Stimulated activated CD8-positive, alpha-beta memory T cell treated with anti-CD3 and anti-CD28 coated beads, Interleukin-4, amount 100 ng/mL, for 48 hours (primary cell): ENCODE data around the gene RALBP1.
"Not testable (repeated sequence)": the region's sequence is repeated elsewhere in the genome, so short reads cannot be mapped to it uniquely, and the experiment has no call there.

Experiments
- DNase-seq: peaks from one replicate; pipeline ENCODE4 v3.0.0-alpha.2; 2020

RALBP1 gene

DNA sequence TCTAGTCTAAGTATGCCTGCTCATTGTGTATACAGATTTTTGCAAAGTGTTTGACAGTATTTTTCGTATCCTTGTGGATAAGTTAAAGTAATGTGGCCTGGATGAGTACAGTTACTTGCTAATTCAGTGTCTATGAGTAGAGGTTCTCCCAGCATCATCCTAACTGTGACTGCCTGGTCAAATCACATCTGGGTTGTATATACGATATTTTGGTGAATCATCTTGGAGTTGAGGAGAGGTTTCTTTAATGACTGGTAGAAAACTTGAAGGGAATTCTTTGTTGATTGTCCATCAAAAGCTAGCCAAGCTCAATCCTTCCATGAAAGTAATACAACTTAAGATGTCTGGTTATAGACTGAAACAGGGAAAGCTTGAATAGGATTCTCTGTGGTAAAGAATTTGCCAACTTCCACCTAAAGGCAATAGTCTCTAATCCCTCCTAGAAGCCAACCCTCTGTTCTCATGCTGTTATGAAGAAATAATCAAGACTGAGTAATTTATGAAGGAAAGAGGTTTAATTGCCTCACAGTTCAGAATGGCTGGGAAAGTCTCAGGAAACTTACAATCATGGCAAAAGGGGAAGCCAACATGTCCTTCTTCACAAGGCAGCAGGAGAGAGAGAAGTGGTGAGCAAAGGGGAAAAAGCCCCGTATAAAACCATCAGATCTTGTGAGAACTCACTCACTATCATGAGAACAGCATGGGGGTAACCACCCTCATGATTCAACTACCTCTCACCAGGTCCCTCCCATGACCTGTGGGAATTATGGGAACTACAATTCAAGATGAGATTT is 19.4 kb upstream of the RALBP1 start:
- no peak for DNase-seq

DNA sequence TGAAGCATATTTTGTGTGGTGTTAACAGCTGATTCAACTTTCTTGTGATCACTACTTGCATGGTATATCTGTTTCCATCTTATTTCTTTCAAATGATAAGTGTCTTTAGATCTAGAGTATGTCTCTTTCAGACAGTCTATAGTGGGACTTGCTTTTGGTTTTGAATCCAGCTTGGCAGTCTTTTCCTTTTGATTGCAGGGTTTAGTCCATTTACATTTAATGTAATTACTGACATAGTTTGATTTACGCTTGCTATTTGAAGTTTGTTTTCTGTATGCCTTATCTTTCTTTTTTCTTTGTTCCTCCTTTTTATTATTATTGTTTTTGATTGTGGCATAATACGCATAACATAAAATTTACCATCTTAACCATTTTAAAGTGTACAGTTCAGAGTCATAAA is 9.2 kb upstream of the RALBP1 start:
- DNase-seq, result no peak

DNA sequence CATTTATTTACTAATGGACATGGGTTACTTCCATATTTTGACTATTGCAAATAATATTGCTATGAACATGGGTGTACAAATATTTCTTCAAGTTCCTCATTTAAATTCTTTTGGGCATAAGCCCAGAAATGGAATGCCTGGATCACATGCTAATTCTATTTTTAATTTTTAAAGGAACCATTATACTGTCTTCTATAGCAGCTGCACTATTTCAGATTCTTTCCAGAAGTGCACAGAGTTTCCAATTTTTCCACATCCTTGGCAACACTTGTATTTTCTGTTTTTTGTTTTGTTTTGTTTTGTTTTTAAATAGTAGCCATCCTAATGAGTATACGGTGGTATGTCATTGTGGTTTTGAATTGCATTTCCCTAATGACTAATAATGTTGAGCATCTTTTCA is 8.5 kb upstream of the RALBP1 start:
- DNase-seq, result no peak

DNA sequence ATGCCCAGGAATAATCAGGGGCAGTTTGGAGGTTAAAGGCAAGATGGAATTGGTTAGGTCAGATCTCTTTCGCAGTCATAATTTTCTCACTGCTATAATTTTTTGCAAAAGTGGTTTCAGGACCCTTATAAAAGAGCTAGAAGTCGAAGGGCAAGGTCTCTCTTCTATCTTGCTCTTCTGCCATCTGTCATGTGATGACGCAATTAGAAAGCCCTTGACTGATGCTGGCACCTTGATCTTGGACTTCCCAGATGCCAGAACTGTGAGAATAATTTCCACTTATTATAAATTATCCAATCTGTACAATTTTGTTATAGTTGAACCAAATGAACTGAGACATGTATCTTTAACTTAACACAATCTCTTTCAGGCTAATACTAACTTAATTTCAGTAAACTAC is 6.3 kb upstream of the RALBP1 start:
- DNase-seq, result no peak

DNA sequence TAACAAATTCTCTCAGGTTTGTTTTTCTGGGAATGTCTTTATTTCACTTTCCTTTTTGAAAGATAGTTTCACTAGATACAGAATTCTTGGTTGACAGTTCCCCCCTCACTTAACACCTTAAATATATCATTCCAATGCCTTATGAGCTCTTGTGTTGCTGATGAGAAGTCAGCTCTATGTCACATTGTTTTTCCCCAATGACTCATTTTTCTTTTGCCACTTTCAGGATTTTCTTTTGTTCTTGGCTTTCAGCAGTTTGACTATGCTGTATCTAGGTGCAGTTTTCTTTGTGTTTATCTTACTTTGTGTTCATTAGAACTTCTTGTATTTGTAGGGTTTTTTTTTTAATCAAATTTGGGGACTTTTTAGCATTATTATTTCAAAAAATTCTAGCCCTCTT is 5.6 kb upstream of the RALBP1 start:
- DNase-seq, result no peak

DNA sequence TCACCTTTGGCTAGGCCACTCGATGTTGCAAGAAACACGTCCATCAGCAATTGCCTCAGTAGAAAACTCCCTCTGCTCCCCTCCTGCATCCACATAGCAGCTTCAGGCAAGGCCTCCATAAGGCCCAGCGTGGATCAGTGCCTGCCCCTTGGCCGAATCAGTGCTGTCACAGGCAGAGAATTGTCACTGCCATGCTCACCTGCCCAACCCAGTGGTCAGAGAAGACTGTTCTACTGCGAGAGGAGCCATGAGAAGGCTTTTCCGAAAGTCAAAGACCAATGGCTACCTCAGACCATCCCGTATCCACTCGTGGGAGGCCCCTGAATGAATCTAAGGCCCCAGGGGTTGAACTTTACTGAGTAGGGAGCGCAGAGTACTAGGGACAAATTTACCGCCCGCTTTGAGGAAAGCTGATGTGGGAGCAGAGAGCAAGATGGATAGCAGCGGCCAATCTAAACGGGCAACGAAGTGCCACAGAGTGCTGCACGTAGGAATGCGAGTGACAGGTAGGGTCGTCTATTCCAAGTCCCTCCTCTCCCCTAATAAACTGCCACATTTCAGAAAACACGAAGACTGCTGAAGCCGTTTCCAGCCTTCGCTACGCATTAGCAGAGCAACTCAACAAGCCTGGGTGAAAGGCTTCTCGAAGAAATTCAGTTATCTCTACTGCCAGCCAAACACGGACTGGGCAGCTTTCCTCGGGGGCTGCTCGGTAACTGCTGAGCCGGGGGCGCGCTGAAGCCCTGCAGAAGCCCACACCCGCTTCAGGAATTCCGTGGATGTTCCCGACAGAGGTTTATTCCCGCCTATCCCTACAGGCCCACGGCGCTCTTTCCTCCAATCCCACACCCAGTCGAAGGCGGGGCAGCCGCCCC is 968 bp upstream of the RALBP1 start:
- no peak for DNase-seq

DNA sequence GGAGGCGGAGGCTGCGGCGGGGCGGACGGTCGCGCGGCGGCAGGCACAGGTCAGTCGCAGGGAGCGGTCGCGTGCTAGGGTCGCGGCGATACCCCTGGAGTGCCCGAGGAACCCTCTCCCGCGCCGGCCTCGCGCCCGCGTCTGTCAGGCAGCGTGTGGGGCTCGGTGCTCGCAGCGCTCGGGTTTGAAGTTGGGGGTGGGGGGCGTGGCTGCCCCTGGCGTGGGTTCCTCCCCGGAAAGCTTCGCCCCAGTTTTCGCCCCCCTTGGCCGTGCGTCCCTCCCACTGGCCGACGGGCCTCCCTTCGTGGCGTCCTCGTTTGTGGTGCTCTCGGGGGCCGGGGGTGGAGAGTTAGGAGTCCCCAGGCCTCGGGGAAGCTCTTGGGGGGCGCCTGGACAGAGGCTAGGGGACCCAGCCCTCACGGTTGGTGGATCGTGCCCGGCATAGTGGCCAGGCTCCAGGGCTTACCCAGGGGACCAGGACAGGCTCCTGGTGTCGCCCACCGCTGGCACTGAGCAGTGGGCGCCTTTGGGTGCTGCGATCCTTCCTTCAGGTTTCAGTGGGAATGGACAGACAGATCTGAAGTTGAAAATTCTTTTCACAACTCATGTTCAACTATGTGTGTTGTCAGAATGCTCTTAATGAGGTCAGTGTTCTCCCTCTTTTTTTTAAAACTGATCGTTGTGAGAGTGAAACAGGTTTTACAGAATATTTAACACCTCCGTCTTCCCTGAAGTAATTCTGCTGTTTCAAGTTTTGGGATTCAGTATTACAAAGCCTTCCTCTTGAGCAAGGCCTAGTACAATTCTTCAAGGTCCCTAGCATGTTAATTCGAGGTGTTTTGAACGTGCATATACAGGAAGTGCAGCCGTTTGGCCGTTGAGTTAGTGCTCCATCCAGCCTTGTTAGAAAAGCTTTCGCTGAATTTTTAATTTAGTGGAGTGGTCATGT is 604 bp downstream of the RALBP1 start:
- DNase-seq, result peak; percentile 75

DNA sequence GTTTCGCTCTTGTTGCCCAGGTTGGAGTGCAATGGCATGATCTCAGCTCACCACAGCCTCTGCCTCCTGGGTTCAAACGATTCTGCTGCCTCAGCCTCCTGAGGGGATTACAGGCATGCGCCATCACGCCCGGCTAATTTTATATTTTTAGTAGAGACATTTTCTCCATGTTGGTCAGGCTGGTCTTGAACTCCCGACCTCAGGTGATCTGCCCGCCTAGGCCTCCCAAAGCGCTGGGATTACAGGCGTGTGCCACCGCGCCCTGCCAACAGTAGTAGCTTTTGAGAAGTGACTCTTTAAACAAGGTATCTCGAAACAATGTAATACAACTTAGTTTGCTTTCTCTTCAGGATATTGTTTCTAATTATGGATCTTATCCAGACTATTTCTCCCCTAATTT is 1.6 kb downstream of the RALBP1 start:
- not testable (repeated sequence) for DNase-seq

DNA sequence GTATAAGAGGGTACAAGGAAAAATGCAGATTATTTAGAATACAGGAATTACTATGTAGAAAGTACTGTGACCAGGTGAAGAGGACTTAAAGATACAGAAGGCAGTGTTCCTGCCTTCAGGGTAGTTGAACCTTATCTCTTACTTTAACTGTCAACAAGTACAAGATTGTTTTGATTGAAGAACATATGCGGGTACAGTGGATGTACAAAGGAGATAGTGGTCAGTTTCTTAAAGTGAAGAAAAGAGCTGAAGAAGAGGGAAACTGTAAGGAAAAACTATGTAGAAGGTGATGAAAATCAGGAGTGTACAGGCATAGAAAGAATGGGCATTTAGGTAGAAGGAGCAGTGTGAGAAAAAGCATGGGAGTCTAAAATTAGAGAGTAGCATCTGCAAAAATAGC is 2.2 kb downstream of the RALBP1 start:
- no peak for DNase-seq

DNA sequence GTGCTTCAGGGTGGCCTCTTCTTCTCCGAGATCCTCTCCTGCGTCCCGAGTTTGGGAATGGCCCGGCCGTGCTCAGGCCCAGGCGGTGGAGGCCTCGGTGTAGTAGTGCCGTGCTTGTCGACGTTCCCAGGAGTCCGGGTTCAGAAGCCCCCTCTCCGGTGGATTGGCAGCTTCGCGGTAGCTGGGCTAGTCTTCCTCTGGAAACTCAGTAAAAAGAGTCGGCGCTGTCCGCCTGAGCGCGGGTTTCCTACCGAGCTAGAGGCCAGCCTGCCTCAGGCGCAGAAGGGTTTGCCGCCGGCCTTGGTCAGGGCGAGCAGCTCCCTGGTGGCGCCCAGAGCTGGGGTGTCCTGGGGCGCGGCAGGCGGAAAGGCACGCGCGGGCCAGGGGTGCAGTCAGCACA is 3.2 kb downstream of the RALBP1 start:
- no peak for DNase-seq

DNA sequence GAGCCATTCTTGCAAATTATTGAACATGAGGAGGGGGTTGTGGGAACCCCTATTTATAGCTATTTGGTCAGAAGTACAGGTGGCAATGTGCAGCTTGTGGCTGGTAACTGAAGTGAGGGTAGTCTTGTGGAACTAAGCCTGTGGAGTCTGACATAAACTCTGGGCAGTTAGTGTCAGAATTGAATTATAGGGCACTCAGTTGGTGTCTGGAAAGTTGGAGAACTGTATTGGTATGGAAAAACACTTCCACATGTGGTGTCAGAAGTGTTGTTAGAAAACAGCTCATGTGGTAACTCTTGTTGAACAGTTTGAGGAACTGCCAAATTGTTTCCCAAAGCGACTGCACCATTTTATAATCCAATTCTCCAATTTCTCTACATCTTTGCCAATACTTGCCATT is 7.5 kb downstream of the RALBP1 start:
- DNase-seq, result no peak

DNA sequence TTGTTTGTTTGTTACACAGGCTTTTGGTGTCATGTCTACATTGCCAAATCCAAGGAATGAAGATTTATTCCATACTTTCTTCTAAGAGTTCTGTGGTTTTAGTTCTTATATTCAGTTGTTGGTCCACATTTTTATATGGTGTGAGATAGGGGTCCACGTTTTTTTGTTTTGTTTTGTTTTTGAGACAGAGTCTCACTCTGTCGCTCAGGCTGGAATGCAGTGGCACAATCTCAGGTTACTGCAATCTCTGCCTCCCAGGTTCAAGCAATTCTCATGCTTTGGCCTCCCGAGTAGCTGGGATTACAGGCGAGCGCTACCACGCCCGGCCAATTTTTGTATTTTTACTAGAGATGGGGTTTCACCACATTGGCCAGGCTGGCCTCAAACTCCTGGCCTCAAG is 8.2 kb downstream of the RALBP1 start:
- DNase-seq, result no peak

DNA sequence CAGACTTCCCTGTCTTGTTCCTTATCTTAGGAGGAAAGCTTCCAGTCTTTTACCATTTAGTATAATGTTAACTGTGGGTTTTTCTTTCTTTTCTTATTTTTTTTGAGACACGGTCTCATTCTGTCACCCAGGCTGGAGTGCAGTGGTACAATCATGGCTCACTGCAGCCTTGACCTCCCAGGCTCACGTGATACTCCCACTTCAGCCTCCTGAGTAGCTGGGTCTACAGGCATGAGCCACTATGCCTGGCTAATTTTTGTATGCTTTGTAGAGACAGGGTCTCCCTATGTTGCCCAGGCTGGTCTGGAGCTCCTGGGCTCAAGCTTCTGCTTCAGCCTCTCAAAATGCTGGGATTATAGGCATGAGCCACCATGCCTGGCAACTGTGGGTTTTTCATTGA is 9.5 kb downstream of the RALBP1 start:
- DNase-seq, result not testable (repeated sequence)

DNA sequence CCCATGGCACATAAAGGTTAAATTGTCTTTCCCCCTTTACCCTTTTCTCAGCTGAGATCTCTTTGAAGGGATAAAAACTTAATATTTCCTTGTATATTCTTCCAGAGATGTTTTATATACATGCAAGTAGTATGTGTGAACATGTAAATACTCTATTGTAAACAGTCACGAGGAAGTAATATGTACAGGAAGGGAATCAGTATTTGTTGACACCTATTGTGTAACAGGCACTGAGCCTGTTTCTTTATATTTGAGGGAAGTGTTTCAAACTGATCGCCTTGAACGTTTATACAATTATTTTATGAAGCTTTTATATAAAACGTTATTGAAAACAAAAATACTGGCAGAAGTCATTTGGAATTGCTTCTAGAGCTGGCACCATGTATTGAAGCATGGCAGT is 13.2 kb downstream of the RALBP1 start:
- no peak for DNase-seq

DNA sequence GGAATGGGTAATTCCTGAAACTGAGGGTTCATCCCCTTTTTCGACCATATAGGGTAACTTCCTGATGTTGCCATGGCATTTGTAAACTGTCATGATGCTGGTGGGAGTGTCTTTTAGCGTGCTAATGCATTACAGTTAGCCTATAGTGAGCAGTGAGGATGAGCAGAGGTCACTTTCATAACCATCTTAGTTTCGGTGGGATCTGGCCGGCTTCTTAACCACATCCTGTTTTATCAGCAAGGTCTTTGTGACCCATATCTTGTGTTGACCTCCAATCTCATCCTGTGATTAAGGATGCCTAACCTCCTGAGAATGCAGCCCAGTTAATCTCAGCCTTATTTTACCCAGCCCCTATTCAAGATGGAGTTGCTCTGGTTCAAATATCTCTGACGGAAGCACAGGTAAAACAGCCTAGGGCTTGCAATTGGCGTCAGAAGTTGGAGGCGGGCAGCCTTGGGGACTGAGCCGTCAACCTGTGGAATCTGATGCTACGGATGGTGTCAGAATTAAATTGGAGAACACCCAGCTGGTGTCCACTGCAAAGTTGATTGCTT is 19.5 kb downstream of the RALBP1 start:
- no peak for DNase-seq

DNA sequence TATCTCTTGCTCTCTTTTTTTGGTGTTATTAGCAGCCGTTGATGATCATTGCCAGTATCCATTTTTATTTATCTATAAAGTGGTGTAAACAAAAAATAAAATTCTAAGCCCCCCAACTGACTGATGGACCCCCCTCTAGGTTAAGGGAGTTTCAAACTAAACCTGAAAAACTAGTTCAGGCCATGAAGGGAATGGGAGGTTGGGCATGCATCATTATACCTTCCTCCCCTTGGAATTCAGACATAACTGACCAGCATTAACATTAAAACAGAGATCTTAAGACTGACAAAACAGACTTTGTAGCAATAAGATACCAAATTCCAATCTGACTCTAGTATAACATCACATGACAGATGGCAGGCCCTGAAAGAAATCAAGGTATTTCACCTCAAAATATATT is 20.2 kb downstream of the RALBP1 start:
- no peak for DNase-seq

DNA sequence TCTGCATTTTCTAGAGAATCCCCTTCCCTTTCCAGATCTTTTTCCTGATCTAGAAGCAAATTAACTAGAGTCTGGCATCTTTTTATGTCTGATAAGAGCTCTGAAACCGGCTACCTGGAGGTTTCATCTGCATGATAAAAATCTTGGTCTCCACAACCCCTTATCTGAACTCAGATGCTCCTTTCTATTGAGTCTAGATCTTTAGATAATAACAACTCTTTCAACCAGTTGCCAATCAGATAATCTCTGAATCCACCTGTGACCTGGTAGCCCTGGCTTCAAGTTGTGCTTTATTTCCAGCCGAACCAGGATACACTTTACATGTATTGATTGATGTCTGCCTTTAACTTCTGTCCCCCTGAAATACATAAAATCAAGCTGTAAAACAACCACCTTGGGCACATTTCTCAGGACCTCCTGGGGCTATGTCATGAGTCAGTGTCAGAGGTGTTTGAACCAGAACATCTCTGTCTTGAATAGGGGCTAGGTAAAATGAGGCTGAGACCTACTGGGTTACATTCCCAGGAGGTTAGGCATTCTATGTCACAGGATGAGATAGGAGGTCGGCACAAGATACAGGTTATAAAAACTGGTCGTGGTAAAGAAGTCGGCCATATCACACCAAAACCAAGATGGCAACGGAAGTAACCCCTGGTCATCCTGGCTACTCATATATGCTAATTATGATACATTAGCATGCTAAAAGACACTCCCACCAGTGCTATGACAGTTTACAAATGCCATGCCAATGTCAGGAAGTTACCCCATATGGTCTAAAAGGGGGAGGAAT is 20.8 kb downstream of the RALBP1 start:
- no peak for DNase-seq

DNA sequence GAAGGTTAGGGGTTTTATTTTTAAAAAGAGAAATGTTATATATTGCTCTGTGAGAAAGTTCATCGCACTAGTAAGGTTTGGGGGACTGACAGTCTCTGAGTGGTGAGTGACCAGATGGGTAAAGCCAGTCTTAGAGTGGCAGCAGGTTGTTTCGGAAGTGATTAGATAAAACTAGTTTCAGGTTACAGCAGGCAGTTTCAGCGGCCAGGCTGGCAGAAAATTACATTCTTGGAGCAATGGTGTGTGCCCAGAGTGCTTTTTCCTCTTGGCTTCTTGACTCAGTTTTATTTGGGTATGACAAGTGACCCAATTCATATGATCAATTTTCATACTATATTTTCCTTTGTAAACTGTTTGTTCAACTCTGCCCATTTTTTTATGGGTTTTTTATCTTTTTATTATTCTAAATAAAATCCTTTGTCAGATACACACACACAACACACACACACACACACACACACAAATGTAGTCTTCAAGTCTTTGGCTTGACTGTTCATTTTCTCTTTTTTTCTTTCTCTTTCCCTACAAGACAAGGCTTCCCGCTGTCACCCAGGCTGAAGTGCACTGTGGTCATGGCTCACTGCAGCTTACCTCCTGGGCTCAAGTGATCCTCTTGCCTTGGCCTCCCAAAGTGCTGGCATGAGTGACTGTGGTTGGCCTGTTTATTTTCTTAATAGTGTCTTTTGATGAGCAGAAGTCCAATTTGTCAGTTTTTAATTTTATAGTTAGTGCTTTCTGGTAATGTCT is 30.9 kb downstream of the RALBP1 start:
- DNase-seq, result no peak

DNA sequence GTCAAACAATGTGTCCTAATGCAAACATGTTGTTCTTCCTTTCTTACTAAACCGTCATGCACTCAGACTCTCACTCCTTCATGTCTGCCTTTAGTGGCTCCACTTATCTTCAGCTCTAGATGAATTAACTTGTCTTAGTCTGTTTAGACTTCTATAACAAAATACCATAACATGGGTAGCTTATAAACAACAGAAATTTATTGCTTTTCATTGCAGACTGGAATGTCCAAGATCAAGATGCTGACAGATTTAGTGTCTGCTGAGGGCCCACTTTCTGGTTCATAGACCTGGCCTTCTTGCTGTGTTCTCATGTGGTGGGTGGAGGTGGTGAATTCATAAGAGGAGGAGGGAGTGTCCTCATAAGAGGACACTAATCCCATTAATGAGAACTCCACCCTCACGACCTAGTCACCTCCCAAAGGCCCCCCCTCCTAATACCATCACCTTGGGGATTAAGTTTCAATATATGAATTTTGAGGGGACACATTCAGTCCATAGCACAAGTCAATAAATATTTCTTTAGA is 32.3 kb downstream of the RALBP1 start:
- no peak for DNase-seq

DNA sequence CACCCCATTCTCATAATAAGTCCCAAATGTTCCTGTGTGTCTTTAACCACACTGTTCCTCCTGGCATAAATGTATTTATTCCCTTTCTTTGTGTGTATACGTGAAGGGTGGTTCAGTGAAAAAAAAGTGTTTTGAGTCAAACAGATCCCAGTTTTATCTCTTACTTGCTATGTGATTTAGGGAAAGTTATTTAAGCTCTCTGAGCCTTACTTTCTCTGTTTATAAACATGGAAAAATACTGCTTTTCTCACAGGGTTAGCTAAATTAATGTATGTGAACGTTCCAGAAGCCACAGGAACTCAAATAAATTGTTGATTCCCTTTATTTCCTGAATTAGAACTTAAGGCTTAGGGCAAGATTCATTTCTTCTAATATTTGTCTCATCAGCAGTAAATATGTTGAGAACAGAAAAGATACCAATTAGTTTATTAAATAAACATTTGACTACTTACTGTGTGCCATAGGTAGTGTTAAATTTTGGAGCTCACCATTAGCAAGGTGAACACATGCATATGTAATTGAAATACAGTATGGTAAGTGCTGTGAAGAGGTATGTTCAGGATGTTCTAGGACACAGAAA is 33.2 kb downstream of the RALBP1 start:
- no peak for DNase-seq
